Parathyroid adenoma (tissue), 2 donors: ENCODE measurements around the gene TMEM250.

Experiments
- H2AFZ ChIP-seq: fragments of 300-600 bp; sonication (generic); one replicate; pipeline ENCODE4 v1.7.0; 2017; ENCODE audit warnings: antibody characterized with exemption, mild to moderate bottlenecking
- H3K27ac ChIP-seq: fragments of 300-600 bp; sonication (generic); one replicate; pipeline ENCODE4 v1.7.0; 2017
- H3K27me3 ChIP-seq: fragments of 300-600 bp; sonication (generic); one replicate; pipeline ENCODE4 v1.7.0; 2017; ENCODE audit warnings: low read length; ENCODE audit not compliant: control insufficient read depth, insufficient read depth
- H3K36me3 ChIP-seq: fragments of 300-600 bp; sonication (generic); one replicate; pipeline ENCODE4 v1.7.0; 2017; ENCODE audit warnings: low read length; ENCODE audit not compliant: control insufficient read depth, insufficient read depth
- H3K4me1 ChIP-seq: fragments of 300-600 bp; sonication (generic); one replicate; pipeline ENCODE4 v1.7.0; 2017; ENCODE audit warnings: control low read depth
- H3K4me2 ChIP-seq: fragments of 300-600 bp; sonication (generic); one replicate; pipeline ENCODE4 v1.7.0; 2017; ENCODE audit warnings: low read length
- H3K4me3 ChIP-seq: fragments of 300-600 bp; sonication (generic); one replicate; pipeline ENCODE4 v1.7.0; 2017; ENCODE audit warnings: low read depth, low read length
- H3K79me2 ChIP-seq: fragments of 300-600 bp; sonication (generic); one replicate; pipeline ENCODE4 v1.7.0; 2017; ENCODE audit warnings: control low read depth
- H3K9ac ChIP-seq: fragments of 300-600 bp; sonication (generic); one replicate; pipeline ENCODE4 v1.7.0; 2017; ENCODE audit warnings: mild to moderate bottlenecking
- H3K9me3 ChIP-seq: fragments of 300-600 bp; sonication (generic); one replicate; pipeline ENCODE4 v1.7.0; 2017; ENCODE audit warnings: low read length; ENCODE audit not compliant: control insufficient read depth
- CTCF ChIP-seq: fragments of 300-600 bp; sonication (generic); IDR thresholded peaks from one replicate; pipeline ENCODE4 v1.7.0; 2017; ENCODE audit warnings: antibody characterized with exemption, mild to moderate bottlenecking
- donor health status: primary hyperparathyroidism.

Gene TMEM250

GRCh38 chr9:136107155-136107952 is 11.3 kb downstream of the TMEM250 start:
- H3K79me2 ChIP-seq, result no peaks in the 10 kb centered on the region
- no peaks in the 10 kb centered on the region for H3K36me3 ChIP-seq
- no peak overlapping the region for H2AFZ ChIP-seq
- no peak overlapping the region for H3K4me3 ChIP-seq
- H3K27me3 ChIP-seq, result no peaks in the 10 kb centered on the region
- no peak overlapping the region for H3K4me2 ChIP-seq
- no peak for TF ChIP-seq CTCF
- peaks cover 9% of the 10 kb centered on the region for H3K4me1 ChIP-seq
- no peaks in the 10 kb centered on the region for H3K9me3 ChIP-seq
- H3K27ac ChIP-seq, result no peak overlapping the region
- H3K9ac ChIP-seq, result no peak overlapping the region

GRCh38 chr9:136105398-136106135 is 13.1 kb downstream of the TMEM250 start:
- H3K27me3 ChIP-seq, result no peaks in the 10 kb centered on the region
- no peak for TF ChIP-seq CTCF
- no peaks in the 10 kb centered on the region for H3K79me2 ChIP-seq
- H3K4me3 ChIP-seq, result no peak overlapping the region
- H3K27ac ChIP-seq, result no peak overlapping the region
- H3K9me3 ChIP-seq, result no peaks in the 10 kb centered on the region
- H3K9ac ChIP-seq, result no peak overlapping the region
- no peak overlapping the region for H3K4me2 ChIP-seq
- H2AFZ ChIP-seq, result no peak overlapping the region
- H3K36me3 ChIP-seq, result no peaks in the 10 kb centered on the region
- H3K4me1 ChIP-seq, result peaks cover 9% of the 10 kb centered on the region

DNA sequence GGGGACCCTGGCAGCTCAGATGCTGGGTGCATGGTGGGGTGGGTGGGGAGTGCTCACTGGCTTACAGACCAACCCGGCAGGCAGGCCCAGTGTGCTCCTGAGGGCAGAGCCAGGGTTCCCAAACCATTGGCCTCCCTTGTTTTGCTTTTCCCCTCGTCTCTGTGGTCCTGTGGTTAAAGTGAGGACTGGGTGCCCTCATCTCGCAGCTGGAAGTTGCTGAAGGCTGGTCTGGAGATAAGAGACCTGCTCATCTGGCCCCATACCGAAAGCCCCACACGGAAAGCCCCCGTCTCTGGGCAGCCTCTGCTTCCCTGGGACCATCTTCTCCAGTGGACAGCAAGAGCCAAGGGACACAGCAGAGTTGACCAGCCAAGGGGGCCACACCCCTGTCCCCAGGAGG is 13.8 kb downstream of the TMEM250 start:
- Histone ChIP-seq H3K79me2 (no peaks in the 10 kb centered on the region), H3K27ac (no peak overlapping the region), H3K9ac (no peak overlapping the region), H3K27me3 (no peaks in the 10 kb centered on the region), H3K36me3 (no peaks in the 10 kb centered on the region), H3K4me1 (peaks cover 4% of the 10 kb centered on the region), H2AFZ (no peak overlapping the region), H3K4me2 (no peak overlapping the region), H3K4me3 (no peak overlapping the region), H3K9me3 (no peaks in the 10 kb centered on the region)
- no peak for TF ChIP-seq CTCF

DNA sequence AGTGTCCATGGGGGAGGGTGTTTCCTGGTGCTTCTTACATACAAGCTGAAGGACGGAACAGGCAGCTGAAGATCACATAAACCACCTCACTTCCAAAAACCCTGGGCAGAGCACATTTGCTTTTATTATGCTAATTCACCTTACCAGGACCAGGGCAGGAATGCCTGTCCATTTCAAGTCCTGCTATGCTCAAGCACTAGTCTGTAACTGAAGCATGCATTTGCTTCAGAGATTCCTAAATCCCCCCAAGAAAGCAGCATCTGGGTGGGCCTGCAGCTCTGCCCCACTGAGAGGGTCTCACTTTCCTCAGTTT is 14.2 kb downstream of the TMEM250 start:
- Histone ChIP-seq H3K4me2 (no peak overlapping the region), H3K9ac (no peak overlapping the region), H3K27me3 (no peaks in the 10 kb centered on the region), H3K79me2 (no peaks in the 10 kb centered on the region), H3K9me3 (no peaks in the 10 kb centered on the region), H3K4me3 (no peak overlapping the region), H2AFZ (no peak overlapping the region), H3K4me1 (peaks cover 4% of the 10 kb centered on the region), H3K36me3 (no peaks in the 10 kb centered on the region), H3K27ac (no peak overlapping the region)
- TF ChIP-seq CTCF, result no peak
